Measurements from ENCODE around the gene AFF3. TPM values are rescaled to one million over a fixed set of nuclear protein-coding genes. Genes with fewer than 3 reads are reported as not detected.

The AFF3 gene, protein sequence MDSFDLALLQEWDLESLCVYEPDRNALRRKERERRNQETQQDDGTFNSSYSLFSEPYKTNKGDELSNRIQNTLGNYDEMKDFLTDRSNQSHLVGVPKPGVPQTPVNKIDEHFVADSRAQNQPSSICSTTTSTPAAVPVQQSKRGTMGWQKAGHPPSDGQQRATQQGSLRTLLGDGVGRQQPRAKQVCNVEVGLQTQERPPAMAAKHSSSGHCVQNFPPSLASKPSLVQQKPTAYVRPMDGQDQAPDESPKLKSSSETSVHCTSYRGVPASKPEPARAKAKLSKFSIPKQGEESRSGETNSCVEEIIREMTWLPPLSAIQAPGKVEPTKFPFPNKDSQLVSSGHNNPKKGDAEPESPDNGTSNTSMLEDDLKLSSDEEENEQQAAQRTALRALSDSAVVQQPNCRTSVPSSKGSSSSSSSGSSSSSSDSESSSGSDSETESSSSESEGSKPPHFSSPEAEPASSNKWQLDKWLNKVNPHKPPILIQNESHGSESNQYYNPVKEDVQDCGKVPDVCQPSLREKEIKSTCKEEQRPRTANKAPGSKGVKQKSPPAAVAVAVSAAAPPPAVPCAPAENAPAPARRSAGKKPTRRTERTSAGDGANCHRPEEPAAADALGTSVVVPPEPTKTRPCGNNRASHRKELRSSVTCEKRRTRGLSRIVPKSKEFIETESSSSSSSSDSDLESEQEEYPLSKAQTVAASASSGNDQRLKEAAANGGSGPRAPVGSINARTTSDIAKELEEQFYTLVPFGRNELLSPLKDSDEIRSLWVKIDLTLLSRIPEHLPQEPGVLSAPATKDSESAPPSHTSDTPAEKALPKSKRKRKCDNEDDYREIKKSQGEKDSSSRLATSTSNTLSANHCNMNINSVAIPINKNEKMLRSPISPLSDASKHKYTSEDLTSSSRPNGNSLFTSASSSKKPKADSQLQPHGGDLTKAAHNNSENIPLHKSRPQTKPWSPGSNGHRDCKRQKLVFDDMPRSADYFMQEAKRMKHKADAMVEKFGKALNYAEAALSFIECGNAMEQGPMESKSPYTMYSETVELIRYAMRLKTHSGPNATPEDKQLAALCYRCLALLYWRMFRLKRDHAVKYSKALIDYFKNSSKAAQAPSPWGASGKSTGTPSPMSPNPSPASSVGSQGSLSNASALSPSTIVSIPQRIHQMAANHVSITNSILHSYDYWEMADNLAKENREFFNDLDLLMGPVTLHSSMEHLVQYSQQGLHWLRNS (N-terminal part only)
- 0.02 to 0.10 TPM (median 0.08 TPM) in 5 replicates for total RNA-seq (2022; extraction: Qiagen RNA extraction; ENCODE audit: low read depth)

DNA sequence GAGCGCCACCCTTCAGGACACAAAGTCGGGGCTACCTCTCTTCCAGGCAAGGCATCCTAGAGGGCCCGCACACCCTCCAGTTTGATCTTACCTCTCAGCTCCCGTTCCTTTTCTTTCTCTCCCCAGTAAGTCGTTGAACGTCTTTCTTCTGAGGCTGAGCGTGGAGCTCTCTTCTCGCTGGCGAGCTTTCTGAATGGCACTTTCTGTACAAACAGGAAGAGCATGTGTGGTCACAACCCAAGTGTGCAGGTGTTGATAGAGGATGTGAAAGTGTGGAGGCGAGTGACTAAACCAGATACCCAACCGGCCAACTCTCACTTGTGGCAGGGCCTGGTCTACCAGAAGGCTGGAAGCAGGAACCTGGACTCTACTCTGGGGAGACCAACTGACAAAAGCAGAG is at the start of gene AFF3:
Gene AFF3 (minus strand): TSS at position 198 of the 400 bp plus-strand sequence. CDS start 38,136 bp downstream, outside the sequence.

Other genes starting within 250 kb of the AFF3 start
- 3.3 to 5.5 TPM (median 4.8 TPM) in 5 replicates for gene LONRF2, start 179.9 kb upstream of the AFF3 start, total RNA-seq (2022; extraction: Qiagen RNA extraction; ENCODE audit: low read depth)

Measured in A549 treated with DMSO at 1 μM for 4 hours (cell line).